HepG2 (cell line): ENCODE results near the gene USP7. TPM values are rescaled to one million over a fixed set of nuclear protein-coding genes. Genes with fewer than 3 reads are reported as not detected.

Experiments
- ATAD3A ChIP-seq: sonication (generic); formaldehyde crosslinking; IDR thresholded peaks from 2 replicates; pipeline ENCODE4 v1.4.0; 2020; ENCODE audit warnings: missing genetic modification reagents
- GFI1 ChIP-seq: sonication (generic); formaldehyde crosslinking; IDR thresholded peaks from 2 replicates; pipeline ENCODE4 v1.5.0; 2020; ENCODE audit warnings: missing genetic modification reagents, mild to moderate bottlenecking, borderline replicate concordance
- ISX ChIP-seq: sonication (generic); formaldehyde crosslinking; conservative IDR thresholded peaks from 2 replicates; pipeline ENCODE4 v1.5.0; 2020; ENCODE audit warnings: missing genetic modification reagents
- KDM6A ChIP-seq: IDR thresholded peaks from 2 replicates; pipeline ENCODE4 v1.6.1; 2016; ENCODE audit warnings: low read depth
- NFE2 ChIP-seq: sonication (generic); formaldehyde crosslinking; IDR thresholded peaks from 2 replicates; pipeline ENCODE4 v1.4.0; 2020; ENCODE audit warnings: missing genetic modification reagents
- POLR2G ChIP-seq: fragments of 200-400 bp; formaldehyde crosslinking; IDR thresholded peaks from 2 replicates; pipeline ENCODE4 v1.6.1; 2018; ENCODE audit warnings: mild to moderate bottlenecking, low read depth, low read length, moderate library complexity
- PRMT3 ChIP-seq: sonication (generic); formaldehyde crosslinking; IDR thresholded peaks from 2 replicates; pipeline ENCODE4 v1.8.1; 2022; ENCODE audit warnings: low read depth, mild to moderate bottlenecking, moderate library complexity, missing genetic modification reagents, borderline replicate concordance
- SIX1 ChIP-seq: sonication (generic); formaldehyde crosslinking; IDR thresholded peaks from 2 replicates; pipeline ENCODE4 v1.4.0; 2020; ENCODE audit warnings: missing genetic modification reagents, borderline replicate concordance
- SMARCE1 ChIP-seq: fragments of 450-650 bp; IDR thresholded peaks from 2 replicates; pipeline ENCODE4 v1.6.1; 2017; ENCODE audit warnings: borderline replicate concordance
- ZFP62 ChIP-seq: sonication (generic); formaldehyde crosslinking; IDR thresholded peaks from 2 replicates; pipeline ENCODE4 v1.4.0; 2020; ENCODE audit warnings: missing genetic modification reagents
- ZFYVE20 ChIP-seq: sonication (generic); formaldehyde crosslinking; IDR thresholded peaks from 2 replicates; pipeline ENCODE4 v1.8.0; 2023; ENCODE audit warnings: low read depth, mild to moderate bottlenecking, moderate library complexity, missing genetic modification reagents, borderline replicate concordance
- ZNF720 ChIP-seq: sonication (generic); formaldehyde crosslinking; IDR thresholded peaks from 2 replicates; pipeline ENCODE4 v1.4.0; 2020; ENCODE audit warnings: missing genetic modification reagents
- polyA plus RNA-seq, 8 experiments: library from polyadenylated mRNA; depleted of rRNA in 3 of 8; stranded (reverse) in 7 of 8; unstranded in 1 of 8; fragments of >200 nt; fragmentation: Illumina TruSeq in 4 of 8; extraction: Trizol in 4 of 8; gene quantifications; 2 replicates each; pipeline versions ENCODE4 v1.2.1 to v1.2.3, GENCODE V29; 2011 to 2016; ENCODE audit warnings: low read depth in 4 of 8, missing spikeins in 1 of 8, mixed read lengths in 1 of 8; ENCODE audit not compliant: insufficient read depth in 1 of 8
- total RNA-seq, 5 experiments: library from RNA; depleted of rRNA; stranded (reverse); fragments of >200 nt; fragmentation: Illumina TruSeq; extraction: Trizol; gene quantifications; 2 replicates each; pipeline ENCODE4 v1.2.3, GENCODE V29; 2016; ENCODE audit warnings: low read depth in 1 of 5
- TF ChIP-seq, protein P1 (sequence below): sonication (generic); formaldehyde crosslinking; IDR thresholded peaks from 2 replicates; pipeline ENCODE4 v1.4.0; 2020; ENCODE audit warnings: missing genetic modification reagents, borderline replicate concordance
- TF ChIP-seq, protein P2 (sequence below): sonication (generic); formaldehyde crosslinking; IDR thresholded peaks from 2 replicates; pipeline ENCODE4 v1.4.0; 2020; ENCODE audit warnings: missing genetic modification reagents, borderline replicate concordance
- TF ChIP-seq, protein P3 (sequence below): IDR thresholded peaks from 2 replicates; pipeline ENCODE4 v1.6.1; 2018; ENCODE audit warnings: missing genetic modification reagents
- TF ChIP-seq, protein P4 (sequence below): sonication (generic); formaldehyde crosslinking; IDR thresholded peaks from 2 replicates; pipeline ENCODE4 v1.4.0; 2020; ENCODE audit warnings: mild to moderate bottlenecking, missing genetic modification reagents
- TF ChIP-seq, protein P5 (sequence below): sonication (generic); formaldehyde crosslinking; IDR thresholded peaks from 2 replicates; pipeline ENCODE4 v1.4.0; 2020; ENCODE audit warnings: missing genetic modification reagents, borderline replicate concordance

USP7 gene
- total and polyA plus RNA-seq, 2 of the 13 experiments (the other 11 are each of a cell fraction or from before 2014, with no cell fraction given), result 52.5 to 173 TPM

DNA sequence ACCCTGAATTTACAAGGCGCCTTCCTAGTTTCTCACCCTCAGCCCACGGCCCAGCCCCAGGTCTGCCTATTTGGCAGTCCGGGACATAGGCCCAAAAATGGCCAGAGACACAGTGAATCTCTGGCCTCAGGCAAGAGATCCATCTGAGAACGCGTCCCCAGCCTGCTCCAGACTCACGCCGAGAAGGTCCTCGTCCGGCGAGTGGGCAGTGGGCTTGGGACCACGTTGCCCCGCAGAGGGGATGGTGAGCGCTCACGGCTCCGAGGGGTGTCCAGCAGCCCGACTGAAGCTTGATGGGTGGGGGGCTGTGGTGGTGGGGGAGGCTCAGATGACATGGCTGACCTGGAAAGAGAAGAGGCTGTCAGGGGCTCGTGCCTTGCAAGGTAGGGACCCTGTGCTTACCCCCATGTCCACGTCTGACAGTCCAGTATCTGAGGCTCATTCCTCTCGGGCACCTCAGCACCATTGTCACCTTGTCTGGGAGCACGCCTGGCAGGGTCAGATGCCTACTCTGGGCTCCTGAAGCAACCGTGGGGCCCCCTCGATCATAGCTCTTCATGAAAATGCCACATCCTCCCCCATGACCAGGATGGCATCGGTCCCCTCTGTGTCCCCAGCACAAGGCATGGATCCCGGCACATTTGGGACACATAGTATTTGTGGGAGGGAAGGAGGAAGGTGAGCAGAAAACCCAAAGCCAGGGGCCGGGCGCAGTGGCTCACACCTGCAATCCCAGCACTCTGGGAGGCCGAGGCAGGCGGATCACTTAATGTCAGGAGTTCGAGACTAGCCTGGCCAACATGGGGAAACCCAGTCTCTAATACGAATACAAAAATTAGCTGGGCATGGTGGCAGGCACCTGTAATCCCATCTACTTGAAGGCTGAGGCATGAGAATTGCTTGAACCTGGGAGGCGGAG is 104.5 kb downstream of the USP7 start (continued):
- TF ChIP-seq, protein P1, sequence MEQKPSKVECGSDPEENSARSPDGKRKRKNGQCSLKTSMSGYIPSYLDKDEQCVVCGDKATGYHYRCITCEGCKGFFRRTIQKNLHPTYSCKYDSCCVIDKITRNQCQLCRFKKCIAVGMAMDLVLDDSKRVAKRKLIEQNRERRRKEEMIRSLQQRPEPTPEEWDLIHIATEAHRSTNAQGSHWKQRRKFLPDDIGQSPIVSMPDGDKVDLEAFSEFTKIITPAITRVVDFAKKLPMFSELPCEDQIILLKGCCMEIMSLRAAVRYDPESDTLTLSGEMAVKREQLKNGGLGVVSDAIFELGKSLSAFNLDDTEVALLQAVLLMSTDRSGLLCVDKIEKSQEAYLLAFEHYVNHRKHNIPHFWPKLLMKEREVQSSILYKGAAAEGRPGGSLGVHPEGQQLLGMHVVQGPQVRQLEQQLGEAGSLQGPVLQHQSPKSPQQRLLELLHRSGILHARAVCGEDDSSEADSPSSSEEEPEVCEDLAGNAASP (CRISPR knock-in tag), result no peak
- TF ChIP-seq, protein P2, sequence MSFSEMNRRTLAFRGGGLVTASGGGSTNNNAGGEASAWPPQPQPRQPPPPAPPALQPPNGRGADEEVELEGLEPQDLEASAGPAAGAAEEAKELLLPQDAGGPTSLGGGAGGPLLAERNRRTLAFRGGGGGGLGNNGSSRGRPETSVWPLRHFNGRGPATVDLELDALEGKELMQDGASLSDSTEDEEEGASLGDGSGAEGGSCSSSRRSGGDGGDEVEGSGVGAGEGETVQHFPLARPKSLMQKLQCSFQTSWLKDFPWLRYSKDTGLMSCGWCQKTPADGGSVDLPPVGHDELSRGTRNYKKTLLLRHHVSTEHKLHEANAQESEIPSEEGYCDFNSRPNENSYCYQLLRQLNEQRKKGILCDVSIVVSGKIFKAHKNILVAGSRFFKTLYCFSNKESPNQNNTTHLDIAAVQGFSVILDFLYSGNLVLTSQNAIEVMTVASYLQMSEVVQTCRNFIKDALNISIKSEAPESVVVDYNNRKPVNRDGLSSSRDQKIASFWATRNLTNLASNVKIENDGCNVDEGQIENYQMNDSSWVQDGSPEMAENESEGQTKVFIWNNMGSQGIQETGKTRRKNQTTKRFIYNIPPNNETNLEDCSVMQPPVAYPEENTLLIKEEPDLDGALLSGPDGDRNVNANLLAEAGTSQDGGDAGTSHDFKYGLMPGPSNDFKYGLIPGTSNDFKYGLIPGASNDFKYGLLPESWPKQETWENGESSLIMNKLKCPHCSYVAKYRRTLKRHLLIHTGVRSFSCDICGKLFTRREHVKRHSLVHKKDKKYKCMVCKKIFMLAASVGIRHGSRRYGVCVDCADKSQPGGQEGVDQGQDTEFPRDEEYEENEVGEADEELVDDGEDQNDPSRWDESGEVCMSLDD (CRISPR knock-in tag), result no peak
- TF ChIP-seq, protein P3, sequence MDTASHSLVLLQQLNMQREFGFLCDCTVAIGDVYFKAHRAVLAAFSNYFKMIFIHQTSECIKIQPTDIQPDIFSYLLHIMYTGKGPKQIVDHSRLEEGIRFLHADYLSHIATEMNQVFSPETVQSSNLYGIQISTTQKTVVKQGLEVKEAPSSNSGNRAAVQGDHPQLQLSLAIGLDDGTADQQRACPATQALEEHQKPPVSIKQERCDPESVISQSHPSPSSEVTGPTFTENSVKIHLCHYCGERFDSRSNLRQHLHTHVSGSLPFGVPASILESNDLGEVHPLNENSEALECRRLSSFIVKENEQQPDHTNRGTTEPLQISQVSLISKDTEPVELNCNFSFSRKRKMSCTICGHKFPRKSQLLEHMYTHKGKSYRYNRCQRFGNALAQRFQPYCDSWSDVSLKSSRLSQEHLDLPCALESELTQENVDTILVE (CRISPR knock-in tag), result no peak
- TF ChIP-seq, protein P4, sequence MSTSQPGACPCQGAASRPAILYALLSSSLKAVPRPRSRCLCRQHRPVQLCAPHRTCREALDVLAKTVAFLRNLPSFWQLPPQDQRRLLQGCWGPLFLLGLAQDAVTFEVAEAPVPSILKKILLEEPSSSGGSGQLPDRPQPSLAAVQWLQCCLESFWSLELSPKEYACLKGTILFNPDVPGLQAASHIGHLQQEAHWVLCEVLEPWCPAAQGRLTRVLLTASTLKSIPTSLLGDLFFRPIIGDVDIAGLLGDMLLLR (CRISPR knock-in tag), result no peak
- no peak for TF ChIP-seq SMARCE1
- TF ChIP-seq KDM6A, result no peak
- TF ChIP-seq GFI1 (CRISPR knock-in tag), result no peak
- TF ChIP-seq ATAD3A (CRISPR knock-in tag), result 0 out of 2 replicates have a peak, but pooled peaks have one; percentile 16
- TF ChIP-seq, protein P5, sequence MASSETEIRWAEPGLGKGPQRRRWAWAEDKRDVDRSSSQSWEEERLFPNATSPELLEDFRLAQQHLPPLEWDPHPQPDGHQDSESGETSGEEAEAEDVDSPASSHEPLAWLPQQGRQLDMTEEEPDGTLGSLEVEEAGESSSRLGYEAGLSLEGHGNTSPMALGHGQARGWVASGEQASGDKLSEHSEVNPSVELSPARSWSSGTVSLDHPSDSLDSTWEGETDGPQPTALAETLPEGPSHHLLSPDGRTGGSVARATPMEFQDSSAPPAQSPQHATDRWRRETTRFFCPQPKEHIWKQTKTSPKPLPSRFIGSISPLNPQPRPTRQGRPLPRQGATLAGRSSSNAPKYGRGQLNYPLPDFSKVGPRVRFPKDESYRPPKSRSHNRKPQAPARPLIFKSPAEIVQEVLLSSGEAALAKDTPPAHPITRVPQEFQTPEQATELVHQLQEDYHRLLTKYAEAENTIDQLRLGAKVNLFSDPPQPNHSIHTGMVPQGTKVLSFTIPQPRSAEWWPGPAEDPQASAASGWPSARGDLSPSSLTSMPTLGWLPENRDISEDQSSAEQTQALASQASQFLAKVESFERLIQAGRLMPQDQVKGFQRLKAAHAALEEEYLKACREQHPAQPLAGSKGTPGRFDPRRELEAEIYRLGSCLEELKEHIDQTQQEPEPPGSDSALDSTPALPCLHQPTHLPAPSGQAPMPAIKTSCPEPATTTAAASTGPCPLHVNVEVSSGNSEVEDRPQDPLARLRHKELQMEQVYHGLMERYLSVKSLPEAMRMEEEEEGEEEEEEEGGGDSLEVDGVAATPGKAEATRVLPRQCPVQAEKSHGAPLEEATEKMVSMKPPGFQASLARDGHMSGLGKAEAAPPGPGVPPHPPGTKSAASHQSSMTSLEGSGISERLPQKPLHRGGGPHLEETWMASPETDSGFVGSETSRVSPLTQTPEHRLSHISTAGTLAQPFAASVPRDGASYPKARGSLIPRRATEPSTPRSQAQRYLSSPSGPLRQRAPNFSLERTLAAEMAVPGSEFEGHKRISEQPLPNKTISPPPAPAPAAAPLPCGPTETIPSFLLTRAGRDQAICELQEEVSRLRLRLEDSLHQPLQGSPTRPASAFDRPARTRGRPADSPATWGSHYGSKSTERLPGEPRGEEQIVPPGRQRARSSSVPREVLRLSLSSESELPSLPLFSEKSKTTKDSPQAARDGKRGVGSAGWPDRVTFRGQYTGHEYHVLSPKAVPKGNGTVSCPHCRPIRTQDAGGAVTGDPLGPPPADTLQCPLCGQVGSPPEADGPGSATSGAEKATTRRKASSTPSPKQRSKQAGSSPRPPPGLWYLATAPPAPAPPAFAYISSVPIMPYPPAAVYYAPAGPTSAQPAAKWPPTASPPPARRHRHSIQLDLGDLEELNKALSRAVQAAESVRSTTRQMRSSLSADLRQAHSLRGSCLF (CRISPR knock-in tag), result no peak
- no peak for TF ChIP-seq PRMT3 (CRISPR knock-in tag)
- TF ChIP-seq ZFP62 (CRISPR knock-in tag), result peak; percentile 22; the same call in 1 of the 2 replicates
- TF ChIP-seq ZNF720 (CRISPR knock-in tag), result no peak
- no peak; the same call in 1 of the 2 replicates for TF ChIP-seq POLR2G
- TF ChIP-seq SIX1 (CRISPR knock-in tag), result no peak
- no peak for TF ChIP-seq ZFYVE20
- no peak for TF ChIP-seq NFE2 (CRISPR knock-in tag)
- no peak for TF ChIP-seq ISX
